Measurements from ENCODE around the gene DNAJC16. TPM values are rescaled to one million over a fixed set of nuclear protein-coding genes. Genes with fewer than 3 reads are reported as not detected.

The DNAJC16 gene
- total RNA-seq, 2 donors from 2014 or later = 23.1 to 31.6 TPM

- no peaks in the 10 kb centered on the region for H3K27me3 Mint-ChIP-seq (ENCODE audit: insufficient read depth)
- H3K27me3 ChIP-seq (ENCODE audit: control insufficient read depth, insufficient read depth, low read length, poor library complexity, severe bottlenecking) = no peaks in the 10 kb centered on the region
- TF ChIP-seq CTCF (conservative IDR thresholded peaks at IDR 0.05) = no peak
- no peak overlapping the region for H3K27ac ChIP-seq (ENCODE audit: low read depth, low read length)
- 95% methylated on average over 2 to 6 of the region's 7 CpGs for WGBS, 2 experiments (ENCODE audit: insufficient coverage in 1 of 2, insufficient read length in 1 of 2)
- no peaks in the 10 kb centered on the region for H3K9me3 ChIP-seq (ENCODE audit: control insufficient read depth, low read length)
- no peak overlapping the region for H3K4me3 Mint-ChIP-seq
- H3K9ac ChIP-seq (ENCODE audit: extremely low read depth, low read length, poor library complexity, severe bottlenecking) = no peak overlapping the region
- no peak for DNase-seq
- H3K27ac Mint-ChIP-seq = no peak overlapping the region
- H3K4me1 Mint-ChIP-seq = peaks cover 3% of the 10 kb centered on the region
- no peaks in the 10 kb centered on the region for H3K4me1 ChIP-seq (ENCODE audit: control insufficient read depth, insufficient read depth, low read length)
- H3K9me3 Mint-ChIP-seq = no peaks in the 10 kb centered on the region
- H3K36me3 ChIP-seq (ENCODE audit: control insufficient read depth, insufficient read depth, low read length) = peaks cover 21% of the 10 kb centered on the region
- H3K36me3 Mint-ChIP-seq (ENCODE audit: low read depth) = peaks cover 20% of the 10 kb centered on the region
- H3K4me3 ChIP-seq (ENCODE audit: low read length) = no peak overlapping the region
Measured at GRCh38 chr1:15575549-15576150, 49.0 kb downstream of the DNAJC16 start.

- H3K9me3 Mint-ChIP-seq = no peaks in the 10 kb centered on the region
Measured at GRCh38 chr1:15577691-15578090, 51.0 kb downstream of the DNAJC16 start.

GRCh38 chr1:15578921-15579682 is 52.5 kb downstream of the DNAJC16 start:
- no peak for TF ChIP-seq CTCF (conservative IDR thresholded peaks at IDR 0.05)
- H3K9ac ChIP-seq (ENCODE audit: extremely low read depth, low read length, poor library complexity, severe bottlenecking) = no peak overlapping the region
- no peak overlapping the region for H3K27ac ChIP-seq (ENCODE audit: low read depth, low read length)
- H3K27me3 Mint-ChIP-seq (ENCODE audit: insufficient read depth) = no peaks in the 10 kb centered on the region
- H3K36me3 ChIP-seq (ENCODE audit: control insufficient read depth, insufficient read depth, low read length) = peaks cover 10% of the 10 kb centered on the region
- H3K27me3 ChIP-seq (ENCODE audit: control insufficient read depth, insufficient read depth, low read length, poor library complexity, severe bottlenecking) = no peaks in the 10 kb centered on the region
- H3K4me3 Mint-ChIP-seq = no peak overlapping the region
- H3K9me3 Mint-ChIP-seq = no peaks in the 10 kb centered on the region
- no peaks in the 10 kb centered on the region for H3K9me3 ChIP-seq (ENCODE audit: control insufficient read depth, low read length)
- H3K27ac Mint-ChIP-seq = no peak overlapping the region
- H3K4me1 Mint-ChIP-seq = peaks cover 3% of the 10 kb centered on the region
- WGBS, 2 experiments (ENCODE audit: insufficient coverage in 1 of 2, insufficient read length in 1 of 2) = 85 to 90% methylated on average over 5 to 16 of the region's 16 CpGs
- no peak for DNase-seq
- no peak overlapping the region for H3K4me3 ChIP-seq (ENCODE audit: low read length)
- peaks cover 11% of the 10 kb centered on the region for H3K36me3 Mint-ChIP-seq (ENCODE audit: low read depth)
- H3K4me1 ChIP-seq (ENCODE audit: control insufficient read depth, insufficient read depth, low read length) = no peaks in the 10 kb centered on the region

More at GRCh38 chr1:15577691-15578090, 51.0 kb downstream of the DNAJC16 start:
- Histone ChIP-seq H3K9me3 (ENCODE audit: control insufficient read depth, low read length) (no peaks in the 10 kb centered on the region), H3K4me1 (ENCODE audit: control insufficient read depth, insufficient read depth, low read length) (no peaks in the 10 kb centered on the region), H3K27ac (ENCODE audit: low read depth, low read length) (no peak overlapping the region), H3K36me3 (ENCODE audit: control insufficient read depth, insufficient read depth, low read length) (peaks cover 10% of the 10 kb centered on the region), H3K27me3 (ENCODE audit: control insufficient read depth, insufficient read depth, low read length, poor library complexity, severe bottlenecking) (no peaks in the 10 kb centered on the region), H3K9ac (ENCODE audit: extremely low read depth, low read length, poor library complexity, severe bottlenecking) (no peak overlapping the region), H3K4me3 (ENCODE audit: low read length) (no peak overlapping the region)
- peaks cover 11% of the 10 kb centered on the region for H3K36me3 Mint-ChIP-seq (ENCODE audit: low read depth)
- DNase-seq = no peak
- no peak overlapping the region for H3K27ac Mint-ChIP-seq
- peaks cover 3% of the 10 kb centered on the region for H3K4me1 Mint-ChIP-seq
- no peak overlapping the region for H3K4me3 Mint-ChIP-seq
- no peak for TF ChIP-seq CTCF (conservative IDR thresholded peaks at IDR 0.05)
- WGBS, 2 experiments (ENCODE audit: insufficient coverage in 1 of 2, insufficient read length in 1 of 2) = 93 to 96% methylated on average over 3 to 4 of the region's 4 CpGs
- H3K27me3 Mint-ChIP-seq (ENCODE audit: insufficient read depth) = no peaks in the 10 kb centered on the region
